Activated CD4-positive, CD25-positive, alpha-beta regulatory T cell (primary cell): ENCODE measurements around the gene BEND6.
"Not testable (repeated sequence)": the region's sequence is repeated elsewhere in the genome, so short reads cannot be mapped to it uniquely, and the experiment has no call there.

Experiments used
- DNase-seq, 4 experiments: peaks; one replicate each; lab custom pipeline; 2025; lab: John Stamatoyannopoulos, UW

Gene BEND6

GRCh38 chr6:57033228-57033627, 78.3 kb downstream of the BEND6 start:
- no peak for DNase-seq

GRCh38 chr6:57035549-57035948, 80.6 kb downstream of the BEND6 start:
- DNase-seq: no peak

- no peak for DNase-seq
Measured at GRCh38 chr6:57038906-57039305, 84.0 kb downstream of the BEND6 start.

GRCh38 chr6:57040011-57040410, 85.1 kb downstream of the BEND6 start:
- DNase-seq: no peak

GRCh38 chr6:57044061-57044460, 89.2 kb downstream of the BEND6 start:
- DNase-seq: not testable (repeated sequence)

GRCh38 chr6:57044568-57044967, 89.7 kb downstream of the BEND6 start:
- no peak for DNase-seq

- peak; percentile 40 to 66 (median 50) for DNase-seq
Measured at GRCh38 chr6:57046332-57047256, 91.7 kb downstream of the BEND6 start, which contains the start of gene KIAA1586. KIAA1586 (plus strand) TSS chr6:57046693; CDS start chr6:57046756, 63 bp downstream.

GRCh38 chr6:57047257-57047585, 92.3 kb downstream of the BEND6 start:
- not testable (repeated sequence) for DNase-seq

GRCh38 chr6:57047859-57048258, 93.0 kb downstream of the BEND6 start:
- DNase-seq: not testable (repeated sequence)

GRCh38 chr6:57048577-57048976, 93.7 kb downstream of the BEND6 start:
- no peak for DNase-seq

- no peak for DNase-seq
Measured at GRCh38 chr6:57063847-57064246, 108.9 kb downstream of the BEND6 start.

GRCh38 chr6:57064809-57065208, 109.9 kb downstream of the BEND6 start:
- no peak for DNase-seq

GRCh38 chr6:57068061-57068460, 113.2 kb downstream of the BEND6 start:
- no peak for DNase-seq

GRCh38 chr6:57069228-57069627, 114.3 kb downstream of the BEND6 start:
- no peak for DNase-seq

GRCh38 chr6:57069920-57070331, 115.0 kb downstream of the BEND6 start:
- DNase-seq: no peak

GRCh38 chr6:57072108-57072507, 117.2 kb downstream of the BEND6 start:
- no peak for DNase-seq

- no peak for DNase-seq
Measured at GRCh38 chr6:57074383-57074782, 119.5 kb downstream of the BEND6 start.

GRCh38 chr6:57075092-57075491, 120.2 kb downstream of the BEND6 start:
- no peak for DNase-seq
